H9 (cell line): Measurements from ENCODE around the gene FAM174A. TPM values are rescaled to one million over a fixed set of nuclear protein-coding genes. Genes with fewer than 3 reads are reported as not detected.

ENCODE experiments used
- DNase-seq: peaks from one replicate; pipeline ENCODE4 v3.0.0-alpha.2; 2017
- H2AFZ ChIP-seq: one replicate; pipeline ENCODE4 v1.6.1; 2013; ENCODE audit warnings: mild to moderate bottlenecking, low read length, control low read depth, moderate library complexity
- H2AK5ac ChIP-seq: 2 replicates; pipeline ENCODE4 v1.6.1; 2013; ENCODE audit warnings: low read length, control low read depth, mixed read lengths; ENCODE audit not compliant: insufficient read length
- H2BK120ac ChIP-seq: one replicate; pipeline ENCODE4 v1.6.1; 2013; ENCODE audit warnings: low read depth, mild to moderate bottlenecking, low read length, control low read depth, inconsistent platforms; ENCODE audit not compliant: poor library complexity, severe bottlenecking
- H2BK12ac ChIP-seq: 2 replicates; pipeline ENCODE4 v1.6.1; 2013; ENCODE audit warnings: low read length, control low read depth, mixed read lengths, low read depth; ENCODE audit not compliant: insufficient read length
- H2BK15ac ChIP-seq: 2 replicates; pipeline ENCODE4 v1.6.1; 2013; ENCODE audit warnings: low read depth, low read length, control low read depth
- H2BK20ac ChIP-seq: one replicate; pipeline ENCODE4 v1.6.1; 2013; ENCODE audit warnings: low read depth, mild to moderate bottlenecking, low read length, control low read depth, inconsistent platforms; ENCODE audit not compliant: poor library complexity, severe bottlenecking
- H2BK5ac ChIP-seq: 2 replicates; pipeline ENCODE4 v1.6.1; 2013; ENCODE audit warnings: low read length, control low read depth, mixed read lengths; ENCODE audit not compliant: insufficient read length
- H3K14ac ChIP-seq: 2 replicates; pipeline ENCODE4 v1.6.1; 2013; ENCODE audit warnings: low read length, control low read depth; ENCODE audit not compliant: insufficient read depth
- H3K18ac ChIP-seq: 2 replicates; pipeline ENCODE4 v1.6.1; 2013; ENCODE audit warnings: low read depth, mild to moderate bottlenecking, mixed read lengths, low read length, control low read depth; ENCODE audit not compliant: insufficient read length
- H3K23ac ChIP-seq: 2 replicates; pipeline ENCODE4 v1.6.1; 2013; ENCODE audit warnings: low read length, control low read depth, mixed read lengths, low read depth; ENCODE audit not compliant: insufficient read length
- H3K23me2 ChIP-seq: 2 replicates; pipeline ENCODE4 v1.6.1; 2013; ENCODE audit warnings: low read depth, mild to moderate bottlenecking, mixed read lengths, low read length, control low read depth; ENCODE audit not compliant: insufficient read length, poor library complexity, severe bottlenecking
- H3K27ac ChIP-seq: 2 replicates; pipeline ENCODE4 v1.5.1; 2013; ENCODE audit warnings: low read length, control low read depth, mixed read lengths, low read depth; ENCODE audit not compliant: insufficient read length
- H3K27me3 ChIP-seq: 2 replicates; pipeline ENCODE4 v1.6.1; 2013; ENCODE audit warnings: low read length, control low read depth, inconsistent platforms; ENCODE audit not compliant: insufficient read depth
- H3K4ac ChIP-seq: 2 replicates; pipeline ENCODE4 v1.6.1; 2013; ENCODE audit warnings: low read depth, mild to moderate bottlenecking, control low read depth, inconsistent platforms, low read length, moderate library complexity
- H3K4me1 ChIP-seq: 2 replicates; pipeline ENCODE4 v1.6.1; 2013; ENCODE audit warnings: low read length, control low read depth, inconsistent platforms; ENCODE audit not compliant: insufficient read depth
- H3K4me2 ChIP-seq: 2 replicates; pipeline ENCODE4 v1.6.1; 2013; ENCODE audit warnings: low read length, control low read depth, mixed read lengths; ENCODE audit not compliant: insufficient read length, insufficient read depth
- H3K56ac ChIP-seq: 2 replicates; pipeline ENCODE4 v1.6.1; 2013; ENCODE audit warnings: low read depth, mild to moderate bottlenecking, mixed read lengths, low read length, control low read depth; ENCODE audit not compliant: insufficient read length
- H3K79me1 ChIP-seq: 2 replicates; pipeline ENCODE4 v1.6.1; 2013; ENCODE audit warnings: low read depth, mild to moderate bottlenecking, moderate library complexity, low read length, control low read depth, inconsistent platforms; ENCODE audit not compliant: insufficient read depth, poor library complexity, severe bottlenecking
- H3K79me2 ChIP-seq: 2 replicates; pipeline ENCODE4 v1.6.1; 2013; ENCODE audit warnings: low read length, control low read depth, inconsistent platforms; ENCODE audit not compliant: insufficient read depth
- H3K9ac ChIP-seq: 2 replicates; pipeline ENCODE4 v1.6.1; 2013; ENCODE audit warnings: low read length, control low read depth, mixed read lengths; ENCODE audit not compliant: insufficient read length; ENCODE audit errors: extremely low read depth
- H3K9me3 ChIP-seq: one replicate; pipeline ENCODE4 v1.6.1; 2013; ENCODE audit warnings: low read depth, low read length, inconsistent platforms; ENCODE audit not compliant: control insufficient read depth
- H3T11ph ChIP-seq: one replicate; pipeline ENCODE4 v1.6.1; 2013; ENCODE audit warnings: mild to moderate bottlenecking, low read length, control low read depth, inconsistent platforms
- H4K20me1 ChIP-seq: one replicate; pipeline ENCODE4 v1.6.1; 2013; ENCODE audit not compliant: control insufficient read depth, insufficient read length, insufficient read depth
- H4K5ac ChIP-seq: 2 replicates; pipeline ENCODE4 v1.6.1; 2013; ENCODE audit warnings: low read depth, mild to moderate bottlenecking, mixed read lengths, low read length, control low read depth; ENCODE audit not compliant: insufficient read length
- H4K8ac ChIP-seq: replicated peaks from 2 replicates; pipeline ENCODE4 v1.6.1; 2013; ENCODE audit warnings: low read length, control low read depth, mixed read lengths, low read depth; ENCODE audit not compliant: insufficient read length
- H4K91ac ChIP-seq: 2 replicates; pipeline ENCODE4 v1.6.1; 2013; ENCODE audit warnings: low read depth, mild to moderate bottlenecking, moderate library complexity, mixed read lengths, low read length, control low read depth; ENCODE audit not compliant: insufficient read length
- H3K27ac Mint-ChIP-seq, 3 experiments: 2 replicates in 2 of 3; 3 replicates in 1 of 3; pipeline ENCODE4 v1.8.0; 2020 to 2021; ENCODE audit warnings: mixed read lengths in 3 of 3, mild to moderate bottlenecking in 1 of 3, moderate library complexity in 1 of 3
- H3K27me3 Mint-ChIP-seq: 2 replicates; pipeline ENCODE4 v1.8.0; 2021; ENCODE audit warnings: low read depth, mild to moderate bottlenecking, moderate library complexity, mixed read lengths
- H3K36me3 Mint-ChIP-seq, 3 experiments: 2 replicates in 2 of 3; 3 replicates in 1 of 3; pipeline ENCODE4 v1.8.0; 2020 to 2021; ENCODE audit warnings: low read depth in 3 of 3, mixed read lengths in 3 of 3; ENCODE audit not compliant: insufficient read depth in 1 of 3
- H3K4me1 Mint-ChIP-seq, 2 experiments: 2 replicates each; pipeline ENCODE4 v1.8.0; 2020; ENCODE audit warnings: mixed read lengths in 2 of 2
- H3K4me3 Mint-ChIP-seq, 2 experiments: 2 replicates in 1 of 2; 3 replicates in 1 of 2; pipeline ENCODE4 v1.8.0; 2020 to 2021; ENCODE audit warnings: mild to moderate bottlenecking in 2 of 2, mixed read lengths in 2 of 2, moderate library complexity in 1 of 2
- H3K9me3 Mint-ChIP-seq, 2 experiments: 2 replicates in 1 of 2; 3 replicates in 1 of 2; pipeline ENCODE4 v1.8.0; 2020; ENCODE audit warnings: mild to moderate bottlenecking in 2 of 2, mixed read lengths in 2 of 2, moderate library complexity in 1 of 2
- WGBS: extraction: QIAGEN DNeasy Blood & Tissue Kit; methylation state at CpG from one replicate; pipeline ENCODE4 v1.1.7; 2013; ENCODE audit warnings: missing lambda C conversion rate, low lambda C conversion rate, mixed read lengths; ENCODE audit not compliant: insufficient read length; ENCODE audit errors: extremely low coverage; 5-methylcytosine and 5-hydroxymethylcytosine counted together
- total RNA-seq: library from RNA; stranded (reverse); gene quantifications from 2 replicates; pipeline ENCODE4 v1.2.1, GENCODE V29; 2021
- TF ChIP-seq, protein P1 (sequence below): fragments of 200-600 bp; sonication (generic); conservative IDR thresholded peaks from 3 replicates; pipeline ENCODE4 v1.8.0; 2021; ENCODE audit warnings: antibody characterized with exemption, mild to moderate bottlenecking

The FAM174A gene
- total RNA-seq, 1 experiment from 2014 or later = 4.3 TPM

GRCh38 chr5:100496296-100496695, 38.9 kb upstream of the FAM174A start:
- no peaks in the 10 kb centered on the region for H3K4me1 ChIP-seq
- no peak overlapping the region for H2BK20ac ChIP-seq
- no peak overlapping the region for H3K9ac ChIP-seq
- H3K18ac ChIP-seq = no peak overlapping the region
- no peak overlapping the region for H2BK12ac ChIP-seq
- no peak overlapping the region for H3K4ac ChIP-seq
- no peak overlapping the region for H2BK5ac ChIP-seq
- DNase-seq = no peak
- H3K27ac ChIP-seq = no peak overlapping the region
- no peak overlapping the region for H3K4me2 ChIP-seq
- no peak overlapping the region for H4K8ac ChIP-seq
- no peak overlapping the region for H2BK120ac ChIP-seq
- H3K27ac Mint-ChIP-seq = no peak overlapping the region
- H3K79me1 ChIP-seq = no peaks in the 10 kb centered on the region
- H3K9me3 ChIP-seq = no peaks in the 10 kb centered on the region
- H3K23ac ChIP-seq = no peak overlapping the region
- H3K27me3 ChIP-seq = no peaks in the 10 kb centered on the region
- H3K79me2 ChIP-seq = no peaks in the 10 kb centered on the region
- no CpG with 5 or more reads among the region's 1 CpG for WGBS
- no peak overlapping the region for H4K91ac ChIP-seq
- no peaks in the 10 kb centered on the region for H3K4me1 Mint-ChIP-seq
- H2AFZ ChIP-seq = no peak overlapping the region
- no peaks in the 10 kb centered on the region; a peak in 1 of 5 replicates for H3K9me3 Mint-ChIP-seq
- no peaks in the 10 kb centered on the region for H3K36me3 Mint-ChIP-seq
- H3T11ph ChIP-seq = no peak overlapping the region
- H3K56ac ChIP-seq = no peak overlapping the region
- no peak overlapping the region for H3K14ac ChIP-seq
- H4K5ac ChIP-seq = no peak overlapping the region
- H3K23me2 ChIP-seq = no peaks in the 10 kb centered on the region
- no peak overlapping the region for H2BK15ac ChIP-seq
- no peaks in the 10 kb centered on the region for H3K27me3 Mint-ChIP-seq
- no peak overlapping the region for H3K4me3 Mint-ChIP-seq
- H2AK5ac ChIP-seq = no peak overlapping the region
- H4K20me1 ChIP-seq = no peaks in the 10 kb centered on the region
- TF ChIP-seq, protein P1, sequence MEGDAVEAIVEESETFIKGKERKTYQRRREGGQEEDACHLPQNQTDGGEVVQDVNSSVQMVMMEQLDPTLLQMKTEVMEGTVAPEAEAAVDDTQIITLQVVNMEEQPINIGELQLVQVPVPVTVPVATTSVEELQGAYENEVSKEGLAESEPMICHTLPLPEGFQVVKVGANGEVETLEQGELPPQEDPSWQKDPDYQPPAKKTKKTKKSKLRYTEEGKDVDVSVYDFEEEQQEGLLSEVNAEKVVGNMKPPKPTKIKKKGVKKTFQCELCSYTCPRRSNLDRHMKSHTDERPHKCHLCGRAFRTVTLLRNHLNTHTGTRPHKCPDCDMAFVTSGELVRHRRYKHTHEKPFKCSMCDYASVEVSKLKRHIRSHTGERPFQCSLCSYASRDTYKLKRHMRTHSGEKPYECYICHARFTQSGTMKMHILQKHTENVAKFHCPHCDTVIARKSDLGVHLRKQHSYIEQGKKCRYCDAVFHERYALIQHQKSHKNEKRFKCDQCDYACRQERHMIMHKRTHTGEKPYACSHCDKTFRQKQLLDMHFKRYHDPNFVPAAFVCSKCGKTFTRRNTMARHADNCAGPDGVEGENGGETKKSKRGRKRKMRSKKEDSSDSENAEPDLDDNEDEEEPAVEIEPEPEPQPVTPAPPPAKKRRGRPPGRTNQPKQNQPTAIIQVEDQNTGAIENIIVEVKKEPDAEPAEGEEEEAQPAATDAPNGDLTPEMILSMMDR = no peak
